Right cardiac atrium (tissue), 5 donors: ENCODE measurements around the gene KCTD17. TPM values are rescaled to one million over a fixed set of nuclear protein-coding genes. Genes with fewer than 3 reads are reported as not detected.

Source experiments
- ATAC-seq, 2 donors: fragments of 200-7000 bp; cut with Tn5 transposase; one replicate each; pipeline versions ENCODE4 v1.8.0 to v1.9.1; 2020; ENCODE audit warnings: moderate library complexity in 2 of 2, mild to moderate bottlenecking in 1 of 2
- DNase-seq, 3 donors: peaks; one replicate each; pipeline ENCODE4 v3.0.0-alpha.2; 2020
- H3K27ac ChIP-seq: one replicate; pipeline ENCODE4 v1.5.1; 2013; ENCODE audit warnings: mild to moderate bottlenecking, low read length, control low read depth, moderate library complexity
- H3K27me3 ChIP-seq: one replicate; pipeline ENCODE4 v1.6.1; 2013; ENCODE audit not compliant: control insufficient read depth, insufficient read depth
- H3K4me1 ChIP-seq: one replicate; pipeline ENCODE4 v1.6.1; 2013; ENCODE audit warnings: low read length; ENCODE audit not compliant: control insufficient read depth, insufficient read depth
- H3K4me3 ChIP-seq: one replicate; pipeline ENCODE4 v1.5.1; 2013; ENCODE audit warnings: low read length, control low read depth
- H3K9me3 ChIP-seq: one replicate; pipeline ENCODE4 v1.6.1; 2013; ENCODE audit warnings: low read length; ENCODE audit not compliant: control insufficient read depth
- WGBS: extraction: QIAGEN DNeasy Blood & Tissue Kit; methylation state at CpG from one replicate; pipeline ENCODE4 v1.1.7; 2013; 5-methylcytosine and 5-hydroxymethylcytosine counted together
- intact Hi-C, 4 donors: fragments of 100-400 bp; cut with DNase I; formaldehyde crosslinking; loops; one replicate each; pipeline versions ENCODE4 v1.11.0 to v1.14.0; 2022 to 2023
- polyA plus RNA-seq: library from polyadenylated mRNA; stranded (reverse); fragments of 200-250 nt; gene quantifications from one replicate; pipeline ENCODE4 v1.2.3, GENCODE V29; 2013
- total RNA-seq, 4 donors: library from RNA; stranded (reverse); fragmentation: NEBNext Ultra II Directional; extraction: Animal tissue kit (Norgen Biotek cat#: 25700); gene quantifications; one replicate each; pipeline ENCODE4 v1.2.1, GENCODE V29; 2021
- donor health status: healthy with polysubstance abuse.
- donor health status: DM: no; HTN: yes; CAD: no.
- donor health status: DM: no; HTN: no; CAD: no.
- donor health status: DM: no; HTN: yes; CAD: no; lungs with severe emphysema.
- donor health status: DM: yes; HTN: yes; CAD: no.

Gene KCTD17
- total and polyA plus RNA-seq, 5 donors = 24.8 to 37.8 (median 32.4) TPM

DNA sequence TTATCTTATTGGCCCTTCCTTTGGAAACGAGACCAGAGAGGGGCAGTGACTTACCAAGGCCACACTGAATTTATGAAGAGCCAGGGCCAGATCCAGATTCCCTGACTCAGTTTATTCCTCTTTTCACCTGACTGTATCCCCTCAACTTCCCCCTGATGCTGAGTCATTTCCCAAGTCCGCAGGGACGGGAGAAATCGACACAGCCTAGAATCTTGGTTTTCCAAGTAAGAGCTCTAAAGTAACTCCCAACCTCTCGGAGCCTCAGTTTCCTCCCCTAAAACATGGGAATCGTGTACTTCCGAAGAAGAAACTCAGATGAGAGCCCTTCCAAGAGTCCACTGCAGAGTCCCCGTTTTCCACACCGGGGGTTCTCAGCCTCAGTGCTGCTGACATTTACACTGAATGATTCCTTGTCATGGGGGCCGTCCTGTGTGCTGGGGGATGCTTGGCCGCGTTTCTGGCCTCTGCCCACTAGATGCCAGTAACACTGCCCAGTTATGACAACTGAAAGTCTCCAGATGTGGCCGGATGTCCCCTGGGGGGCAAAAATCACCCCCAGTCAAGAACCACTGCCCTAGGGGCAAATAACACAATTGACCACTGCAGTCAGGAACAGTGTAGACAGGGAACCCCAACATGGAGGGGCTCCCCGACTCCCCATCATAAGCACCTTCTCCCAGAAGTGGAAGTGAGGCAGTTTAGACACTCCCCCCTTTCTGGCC is 20.8 kb upstream of the KCTD17 start:
- 67% methylated on average over 14 of the region's 14 CpGs for WGBS
- H3K27me3 ChIP-seq = no peaks in the 10 kb centered on the region
- H3K27ac ChIP-seq = no peak overlapping the region
- no peaks in the 10 kb centered on the region for H3K9me3 ChIP-seq
- no peak overlapping the region for H3K4me3 ChIP-seq
- peak in 1 of 3 donors; percentile 12 for DNase-seq
- intact Hi-C loops = no loop called here
- no peak for ATAC-seq
- H3K4me1 ChIP-seq = no peaks in the 10 kb centered on the region

DNA sequence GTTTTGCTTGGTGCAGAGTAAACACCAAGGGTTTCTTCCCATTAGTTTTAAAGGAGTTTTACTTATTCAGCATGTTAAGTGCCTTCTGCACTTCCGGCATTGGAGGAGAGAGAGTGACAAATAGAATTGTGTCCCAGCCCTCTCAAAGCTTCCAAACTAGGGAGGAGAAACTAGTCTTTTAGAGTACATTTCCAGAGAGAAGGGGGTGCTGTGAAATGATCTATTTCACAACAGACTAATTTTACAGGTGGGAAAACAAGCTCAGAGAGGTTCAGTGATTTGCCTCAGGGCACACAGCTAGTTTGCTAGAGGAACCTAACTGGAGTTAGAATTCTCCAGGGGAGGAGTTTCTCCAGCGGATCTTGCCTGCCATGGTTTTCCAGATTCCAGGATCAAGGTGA is 19.4 kb upstream of the KCTD17 start:
- intact Hi-C loops = no loop called here
- H3K4me3 ChIP-seq = no peak overlapping the region
- H3K27me3 ChIP-seq = no peaks in the 10 kb centered on the region
- no peaks in the 10 kb centered on the region for H3K9me3 ChIP-seq
- no peak overlapping the region for H3K27ac ChIP-seq
- DNase-seq (no peak), ATAC-seq (no peak)
- H3K4me1 ChIP-seq = no peaks in the 10 kb centered on the region
- WGBS = 68% methylated on average over 2 of the region's 2 CpGs

DNA sequence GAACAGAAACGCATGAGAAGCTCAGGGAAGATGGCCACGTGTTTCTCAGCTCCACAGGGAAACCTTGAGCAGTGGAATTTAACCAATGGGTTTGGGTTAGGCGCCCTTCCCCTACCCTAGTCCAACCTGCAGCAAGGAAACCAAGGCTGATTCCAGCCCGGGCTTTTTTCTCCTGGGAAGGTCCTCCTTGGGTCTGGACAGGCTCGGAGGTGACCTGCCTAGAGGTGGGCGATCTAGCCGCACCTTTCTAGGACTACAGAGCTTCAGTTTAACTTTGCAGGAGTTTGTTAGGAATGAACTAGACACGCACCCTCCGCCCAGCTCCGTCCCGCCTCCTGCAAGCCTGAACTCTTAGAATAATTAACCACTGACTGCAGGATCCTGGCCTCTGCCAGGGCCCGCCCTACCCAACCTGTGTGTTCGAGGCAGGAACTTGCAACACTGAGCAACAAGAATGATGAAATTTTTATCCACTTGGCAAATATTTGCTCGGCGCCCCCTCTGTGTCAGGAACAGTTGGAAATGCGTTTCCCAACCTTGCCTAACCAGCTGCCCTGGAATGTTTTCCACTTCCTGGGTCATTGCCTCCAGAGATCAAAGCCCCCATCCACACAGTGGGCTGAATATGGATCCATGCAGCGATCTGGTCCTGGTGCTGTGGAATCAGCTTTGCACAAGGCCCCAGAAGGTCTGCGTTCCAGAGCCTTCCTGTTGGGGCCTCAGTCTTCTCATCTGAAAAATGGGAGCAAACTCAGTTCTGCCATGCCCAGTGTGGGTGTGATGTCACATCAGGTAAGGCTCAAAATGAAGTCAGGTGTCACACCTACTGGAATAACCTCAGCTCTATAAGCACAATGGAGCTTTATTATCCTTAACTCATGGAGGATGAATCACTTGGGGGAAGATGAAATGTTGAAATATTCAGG is 18.7 kb upstream of the KCTD17 start:
- intact Hi-C loops = no loop called here
- Histone ChIP-seq H3K27ac (no peak overlapping the region), H3K9me3 (no peaks in the 10 kb centered on the region), H3K4me3 (no peak overlapping the region), H3K4me1 (no peaks in the 10 kb centered on the region), H3K27me3 (no peaks in the 10 kb centered on the region)
- ATAC-seq = peak; percentile 63 to 71
- 67% methylated on average over 18 of the region's 18 CpGs for WGBS
- peak; percentile 45 to 58 (median 54) for DNase-seq

DNA sequence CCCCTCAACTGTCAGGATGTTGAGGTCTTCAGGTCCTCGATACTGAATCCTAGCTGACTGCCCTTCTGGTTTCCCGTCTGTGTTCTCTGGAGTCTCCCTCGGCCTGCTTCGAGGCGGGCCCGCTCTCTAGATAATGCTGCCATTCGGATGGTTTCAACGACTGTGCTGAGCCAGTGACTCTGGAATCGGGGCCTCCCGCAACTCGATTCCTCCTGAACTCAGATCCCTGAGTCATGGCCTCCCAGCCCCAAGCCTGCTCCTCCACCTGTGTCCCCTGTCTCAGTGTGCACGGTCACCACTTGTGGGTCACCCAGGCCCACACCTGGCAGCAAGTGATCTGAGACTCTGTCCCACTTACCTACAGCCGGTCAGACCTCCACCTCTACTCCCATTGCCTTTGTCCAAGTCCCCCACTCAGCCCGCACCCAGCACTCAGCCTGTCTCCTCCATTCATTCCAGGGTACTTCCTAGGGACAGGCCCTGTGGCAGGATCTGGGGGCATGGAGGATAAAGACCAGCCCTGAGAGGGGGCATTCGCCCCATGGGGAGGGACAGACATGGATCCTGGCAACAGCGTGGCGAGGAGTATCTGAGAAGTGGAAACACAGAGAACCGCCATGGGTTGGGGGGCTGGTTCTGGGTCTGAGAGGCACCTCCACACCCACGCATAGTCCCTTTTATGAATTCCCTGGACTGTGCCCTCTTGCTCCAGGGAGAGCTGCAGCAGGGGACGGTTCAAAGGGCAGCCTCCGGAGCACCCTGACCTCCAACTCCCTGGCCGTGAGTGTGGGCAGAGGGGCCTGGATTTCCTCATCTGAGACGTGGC is 17.7 kb upstream of the KCTD17 start:
- 85% methylated on average over 23 of the region's 23 CpGs for WGBS
- Histone ChIP-seq H3K4me3 (no peak overlapping the region), H3K4me1 (no peaks in the 10 kb centered on the region), H3K27me3 (no peaks in the 10 kb centered on the region), H3K9me3 (no peaks in the 10 kb centered on the region), H3K27ac (no peak overlapping the region)
- DNase-seq (peak in 2 of 3 donors; percentile 19 to 33), ATAC-seq (no peak)
- intact Hi-C loops = no loop called here

DNA sequence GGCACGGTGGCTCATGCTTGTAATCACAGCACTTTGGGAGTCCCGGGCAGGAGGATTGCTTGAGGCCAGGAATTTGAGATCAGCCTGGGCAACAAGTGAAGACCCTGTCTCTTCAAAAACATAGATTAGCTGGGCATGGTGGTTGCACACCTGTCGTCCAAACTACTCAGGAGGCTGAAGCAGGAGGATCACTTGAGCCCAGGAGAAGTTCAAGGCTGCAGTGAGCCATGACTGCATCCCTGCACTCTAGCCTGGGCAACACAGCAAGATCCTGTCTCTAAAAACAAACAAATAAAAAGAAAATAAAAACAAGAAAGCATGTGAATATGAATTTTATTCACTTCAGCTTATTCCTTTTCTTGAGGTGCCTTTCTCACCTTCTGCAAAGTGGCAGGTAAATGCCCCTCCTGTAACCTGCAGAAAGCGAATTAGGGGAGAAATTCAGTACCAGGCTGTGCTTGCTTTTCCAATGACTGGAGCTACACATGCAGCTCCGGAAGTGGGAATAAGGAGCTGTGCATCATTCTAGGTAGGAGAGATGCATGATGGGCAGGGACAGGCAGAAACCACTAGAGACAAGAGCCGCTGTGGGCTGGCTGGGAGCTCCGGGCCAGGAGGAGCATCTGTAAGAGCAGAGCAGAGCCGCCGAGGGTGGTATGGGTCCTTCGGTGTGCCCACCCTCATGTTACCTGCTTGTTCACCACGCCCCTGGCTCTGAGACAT is 14.7 kb upstream of the KCTD17 start:
- DNase-seq (peak in 1 of 3 donors; percentile 30), ATAC-seq (no peak)
- 84% methylated on average over 11 of the region's 11 CpGs for WGBS
- Histone ChIP-seq H3K4me3 (no peak overlapping the region), H3K9me3 (no peaks in the 10 kb centered on the region), H3K27ac (no peak overlapping the region), H3K27me3 (no peaks in the 10 kb centered on the region), H3K4me1 (no peaks in the 10 kb centered on the region)
- intact Hi-C loops = no loop called here

DNA sequence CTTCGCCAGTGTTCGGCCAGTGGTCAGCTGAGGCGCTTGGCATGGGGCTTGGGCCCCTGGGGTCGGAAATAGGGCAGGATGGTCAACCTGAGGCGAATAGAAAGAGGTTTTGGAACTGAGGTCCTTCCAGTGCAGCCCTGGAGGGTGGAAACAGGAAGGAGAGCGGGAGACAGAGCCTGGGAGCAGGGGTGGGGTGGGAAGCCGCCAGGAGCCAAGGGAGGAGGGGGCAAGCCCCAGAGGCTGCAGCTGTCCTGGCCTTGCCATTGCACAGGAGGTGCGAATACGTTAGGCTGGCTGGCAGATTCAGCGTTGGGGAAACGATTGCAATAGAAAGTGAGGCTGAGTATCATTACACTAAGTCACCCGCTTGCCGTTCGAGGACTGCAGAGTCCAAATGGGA is 13.9 kb upstream of the KCTD17 start:
- Histone ChIP-seq H3K27ac (no peak overlapping the region), H3K4me1 (no peaks in the 10 kb centered on the region), H3K9me3 (no peaks in the 10 kb centered on the region), H3K4me3 (no peak overlapping the region), H3K27me3 (no peaks in the 10 kb centered on the region)
- WGBS = 52% methylated on average over 14 of the region's 14 CpGs
- ATAC-seq (peak in 1 of 2 donors; percentile 36), DNase-seq (peak in 1 of 3 donors; percentile 35)
- intact Hi-C loops = no loop called here

DNA sequence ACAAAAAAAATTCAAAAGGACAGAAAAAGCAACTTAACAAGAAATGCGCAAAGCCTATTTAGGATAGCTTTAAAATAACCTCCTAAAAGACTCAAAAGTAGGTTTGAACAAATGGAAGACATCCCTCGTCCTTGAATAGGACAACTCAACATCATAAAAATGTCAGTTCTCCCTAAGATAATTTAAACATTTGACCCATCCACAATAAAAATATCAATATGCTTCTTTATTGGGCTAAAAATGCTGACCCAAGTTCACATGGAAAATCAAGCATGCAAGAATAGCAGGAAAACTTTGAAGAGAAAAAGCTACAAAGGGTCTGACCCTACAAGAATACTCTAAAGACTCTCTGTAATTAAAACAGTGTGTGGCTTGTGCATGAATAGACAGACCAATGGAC is 12.1 kb upstream of the KCTD17 start:
- no peak for ATAC-seq
- Histone ChIP-seq H3K4me1 (no peaks in the 10 kb centered on the region), H3K9me3 (no peaks in the 10 kb centered on the region), H3K27me3 (no peaks in the 10 kb centered on the region), H3K27ac (no peak overlapping the region), H3K4me3 (no peak overlapping the region)
- 88% methylated on average over 2 of the region's 2 CpGs for WGBS
- DNase-seq = no peak
- intact Hi-C loops = no loop called here

DNA sequence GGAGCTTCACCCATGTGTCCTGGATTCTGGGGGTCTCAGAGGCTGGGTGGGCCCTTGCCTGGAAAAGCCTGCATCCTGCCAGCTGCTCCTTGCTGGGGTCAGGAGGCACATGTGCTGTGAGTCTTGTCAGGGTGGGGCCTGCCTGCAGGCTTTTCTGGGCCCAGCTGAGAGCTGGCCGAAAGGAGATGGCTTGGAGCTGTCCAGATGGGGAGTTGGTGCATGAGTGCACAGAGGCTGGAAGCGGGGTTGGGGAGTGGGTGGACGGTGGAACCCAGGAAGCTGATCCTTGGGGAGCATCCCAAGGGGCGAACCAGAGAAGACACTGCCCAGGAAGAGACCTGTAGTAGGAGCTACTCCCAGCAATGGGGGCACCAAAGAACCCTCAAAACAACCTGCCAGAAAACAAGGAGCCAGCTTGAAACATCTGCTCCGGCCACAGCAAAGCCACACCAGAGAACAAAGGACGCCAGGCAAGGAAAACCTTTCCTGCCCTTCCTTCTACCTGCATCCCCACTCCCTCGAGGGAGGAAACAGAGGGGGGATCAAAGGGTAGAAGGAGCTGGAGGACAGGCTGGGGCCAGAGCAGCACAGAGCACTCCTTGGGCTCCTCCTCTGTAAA is 8.2 kb upstream of the KCTD17 start:
- 78% methylated on average over 7 of the region's 7 CpGs for WGBS
- intact Hi-C loops = no loop called here
- H3K9me3 ChIP-seq = no peaks in the 10 kb centered on the region
- no peak overlapping the region for H3K4me3 ChIP-seq
- H3K4me1 ChIP-seq = no peaks in the 10 kb centered on the region
- no peak overlapping the region for H3K27ac ChIP-seq
- DNase-seq (peak in 2 of 3 donors; percentile 14 to 48), ATAC-seq (peak; percentile 3 to 19)
- no peaks in the 10 kb centered on the region for H3K27me3 ChIP-seq

DNA sequence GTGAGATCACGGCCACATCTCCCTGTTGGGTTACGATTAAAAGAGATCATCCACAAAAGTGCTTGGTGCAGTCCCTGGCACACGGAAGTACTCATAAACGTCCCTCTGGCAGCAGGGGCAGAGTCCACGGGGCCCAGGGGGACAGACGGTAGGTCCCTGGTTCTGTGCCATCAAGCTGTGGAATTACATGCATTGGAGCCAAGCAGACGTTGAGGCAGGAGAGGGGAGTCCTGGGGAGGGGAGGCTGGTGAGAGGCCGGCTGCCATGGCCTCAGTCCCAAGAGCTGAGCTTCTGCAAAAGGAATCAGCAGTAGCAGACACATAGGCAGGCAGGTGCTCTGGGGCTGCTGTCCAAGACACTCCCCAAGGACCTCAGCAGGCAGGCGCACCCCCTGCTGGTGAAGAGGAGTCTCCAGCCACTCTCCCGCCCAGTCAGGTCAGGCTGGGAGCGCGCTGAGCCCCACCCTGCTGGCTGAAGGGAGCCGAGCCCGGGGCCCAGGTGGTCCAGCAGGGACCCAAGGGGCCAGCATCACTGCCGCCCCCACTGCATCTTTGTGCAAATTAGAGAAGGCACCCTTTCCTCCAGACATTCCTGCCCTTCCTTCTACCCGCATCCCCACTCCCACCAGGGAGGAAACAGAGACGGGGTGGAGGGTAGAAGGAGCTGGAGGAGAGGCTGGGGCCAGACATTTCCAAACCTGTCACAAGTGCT is 7.6 kb upstream of the KCTD17 start:
- WGBS = 38% methylated on average over 17 of the region's 17 CpGs
- no peaks in the 10 kb centered on the region for H3K4me1 ChIP-seq
- H3K4me3 ChIP-seq = no peak overlapping the region
- intact Hi-C loops = no loop called here
- no peak overlapping the region for H3K27ac ChIP-seq
- H3K27me3 ChIP-seq = no peaks in the 10 kb centered on the region
- ATAC-seq = peak; percentile 84 to 85
- peak; percentile 52 to 83 (median 79) for DNase-seq
- H3K9me3 ChIP-seq = no peaks in the 10 kb centered on the region
